HG02623 (cell line): ENCODE measurements around the gene CYLD.

Experiments
- ATAC-seq: cut with Tn5 transposase; IDR thresholded peaks from one replicate; pipeline ENCODE4 v1.9.1; 2021; ENCODE audit warnings: moderate library complexity; ENCODE audit not compliant: unreplicated experiment

The CYLD gene

GRCh38 chr16:50741781-50742575, at the start of gene CYLD:
TSS of gene CYLD (plus strand) at chr16:50742086. CDS start at chr16:50749699, 7,613 bp downstream.
- peak; percentile 88 for ATAC-seq

DNA sequence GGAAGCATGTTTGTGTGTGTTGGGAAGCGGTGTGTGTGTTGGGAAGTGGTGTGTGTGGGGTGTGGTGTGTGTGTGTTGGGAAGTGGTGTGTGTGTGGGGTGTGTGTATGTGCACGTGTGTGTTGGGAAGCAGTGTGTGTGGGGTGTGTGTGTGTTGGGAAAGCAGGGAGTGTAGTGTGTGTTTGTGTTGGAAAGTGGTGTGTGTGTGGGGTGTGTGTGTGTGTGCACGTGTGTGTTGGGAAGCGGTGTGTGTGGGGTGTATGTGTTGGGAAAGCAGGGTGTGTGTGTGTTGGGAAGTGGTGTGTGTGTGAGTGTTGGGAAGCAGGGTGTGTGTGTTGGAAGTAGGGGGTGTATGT, 49.3 kb upstream of the CYLD start:
- ATAC-seq: no peak

- ATAC-seq: no peak
These were observed 48.7 kb upstream of the CYLD start, which contains the start of gene NOD2 for GRCh38 chr16:50692999-50693781. TSS of gene NOD2 (plus strand) at chr16:50693606. CDS start at chr16:50699496, 5,890 bp downstream.

GRCh38 chr16:50694206-50694605, 47.7 kb upstream of the CYLD start:
- ATAC-seq: no peak

DNA sequence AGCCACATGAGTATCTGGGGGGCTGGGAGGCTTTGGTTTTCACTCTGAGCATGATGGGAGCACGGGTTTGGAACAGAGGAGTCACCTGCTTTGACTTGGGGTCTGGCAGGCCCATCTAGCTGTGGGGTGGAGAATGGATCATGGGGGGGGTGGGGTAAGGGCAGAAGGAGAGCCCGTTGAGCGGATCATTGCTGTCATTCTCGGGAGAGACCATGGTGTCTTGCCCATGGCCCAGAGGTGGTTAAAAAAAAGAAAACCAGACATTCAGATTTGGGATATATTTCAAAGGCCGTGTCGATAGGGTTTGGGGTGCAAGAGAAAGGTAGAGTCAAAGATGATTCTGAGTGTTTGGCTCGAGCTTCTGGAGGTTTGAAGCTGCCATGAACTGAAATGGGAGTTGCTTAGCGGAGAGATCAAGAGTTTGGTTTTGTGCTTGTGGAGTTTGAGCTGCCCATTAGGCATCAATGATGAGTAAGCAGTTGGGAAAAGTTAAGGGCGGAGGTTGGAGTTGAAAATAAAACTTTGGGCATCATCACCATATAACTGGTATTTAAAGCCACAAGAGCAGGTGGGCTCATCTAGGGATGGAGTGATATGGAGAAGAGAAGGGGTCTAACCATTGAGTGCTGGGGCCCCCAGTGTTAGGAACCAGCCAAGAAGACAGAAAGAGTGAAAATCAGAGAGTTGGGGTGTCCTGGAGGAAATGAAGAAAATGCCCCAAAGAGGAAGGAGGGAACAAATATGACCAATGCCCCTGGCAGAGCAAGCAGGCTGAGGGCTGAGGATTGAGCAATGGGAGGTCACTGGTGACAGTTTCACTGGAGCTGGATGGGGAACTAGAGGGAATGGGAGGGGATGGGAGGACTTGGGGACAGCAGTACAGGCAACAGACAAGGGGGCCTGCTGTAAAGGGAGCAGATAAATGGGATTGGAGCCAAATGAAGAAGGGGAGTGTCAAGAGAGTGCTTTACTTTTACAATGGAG, 46.6 kb upstream of the CYLD start:
- ATAC-seq: no peak

DNA sequence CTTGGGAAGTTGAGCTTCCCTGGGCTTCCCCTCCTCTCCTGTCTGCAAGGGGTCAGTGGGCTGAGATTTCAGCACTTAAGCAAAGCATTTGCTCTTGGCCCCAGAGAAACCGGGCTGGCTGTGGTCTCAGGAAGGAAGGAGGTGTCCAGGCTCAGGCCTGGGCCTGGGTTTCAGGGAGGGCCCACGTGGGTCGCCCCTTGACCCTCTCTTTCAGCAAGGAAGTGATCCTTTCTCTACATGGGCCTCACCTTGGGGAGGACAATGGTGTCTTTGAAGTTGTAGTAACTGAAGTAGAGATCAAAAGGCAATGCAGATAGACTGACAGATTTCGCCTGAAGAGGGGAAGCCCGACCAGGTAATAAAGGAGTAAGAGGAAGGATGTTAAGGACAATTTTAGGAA, 45.8 kb upstream of the CYLD start:
- ATAC-seq: no peak

DNA sequence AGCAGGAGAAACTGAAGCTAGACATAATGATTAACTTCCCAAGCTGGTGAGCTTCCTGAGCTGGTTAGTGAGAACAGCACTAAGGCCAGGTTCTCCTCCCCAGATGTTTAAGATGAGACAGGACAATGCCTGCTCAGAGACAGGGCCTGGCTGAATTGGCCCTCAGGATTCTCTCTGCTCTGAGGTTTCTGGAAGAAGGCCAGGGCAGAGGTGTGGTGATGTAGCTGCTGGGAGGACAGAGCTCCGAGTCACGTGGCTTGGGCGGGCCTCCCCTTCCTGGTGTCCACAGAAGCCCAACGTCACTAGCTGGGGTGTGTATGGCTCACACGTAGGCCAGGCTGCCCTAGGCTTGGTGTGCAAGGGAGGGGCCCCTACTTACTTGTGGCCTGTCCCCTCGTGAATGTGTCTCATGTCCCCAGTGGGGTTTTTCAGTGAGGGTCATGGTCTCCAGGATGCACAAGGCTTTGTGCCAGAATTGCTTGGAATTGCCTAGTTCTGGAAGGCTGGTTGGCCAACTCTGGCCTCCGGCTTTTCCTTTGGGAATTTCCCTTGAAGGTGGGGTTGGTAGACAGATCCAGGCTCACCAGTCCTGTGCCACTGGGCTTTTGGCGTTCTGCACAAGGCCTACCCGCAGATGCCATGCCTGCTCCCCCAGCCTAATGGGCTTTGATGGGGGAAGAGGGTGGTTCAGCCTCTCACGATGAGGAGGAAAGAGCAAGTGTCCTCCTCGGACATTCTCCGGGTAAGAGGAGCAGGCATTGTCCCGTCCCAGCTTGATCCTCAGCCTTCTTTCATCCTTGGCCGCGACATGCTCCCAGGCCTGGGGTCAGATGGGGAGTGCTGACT, 45.1 kb upstream of the CYLD start:
- peak; percentile 51 for ATAC-seq

GRCh38 chr16:50697421-50697715, 44.5 kb upstream of the CYLD start:
- no peak for ATAC-seq

DNA sequence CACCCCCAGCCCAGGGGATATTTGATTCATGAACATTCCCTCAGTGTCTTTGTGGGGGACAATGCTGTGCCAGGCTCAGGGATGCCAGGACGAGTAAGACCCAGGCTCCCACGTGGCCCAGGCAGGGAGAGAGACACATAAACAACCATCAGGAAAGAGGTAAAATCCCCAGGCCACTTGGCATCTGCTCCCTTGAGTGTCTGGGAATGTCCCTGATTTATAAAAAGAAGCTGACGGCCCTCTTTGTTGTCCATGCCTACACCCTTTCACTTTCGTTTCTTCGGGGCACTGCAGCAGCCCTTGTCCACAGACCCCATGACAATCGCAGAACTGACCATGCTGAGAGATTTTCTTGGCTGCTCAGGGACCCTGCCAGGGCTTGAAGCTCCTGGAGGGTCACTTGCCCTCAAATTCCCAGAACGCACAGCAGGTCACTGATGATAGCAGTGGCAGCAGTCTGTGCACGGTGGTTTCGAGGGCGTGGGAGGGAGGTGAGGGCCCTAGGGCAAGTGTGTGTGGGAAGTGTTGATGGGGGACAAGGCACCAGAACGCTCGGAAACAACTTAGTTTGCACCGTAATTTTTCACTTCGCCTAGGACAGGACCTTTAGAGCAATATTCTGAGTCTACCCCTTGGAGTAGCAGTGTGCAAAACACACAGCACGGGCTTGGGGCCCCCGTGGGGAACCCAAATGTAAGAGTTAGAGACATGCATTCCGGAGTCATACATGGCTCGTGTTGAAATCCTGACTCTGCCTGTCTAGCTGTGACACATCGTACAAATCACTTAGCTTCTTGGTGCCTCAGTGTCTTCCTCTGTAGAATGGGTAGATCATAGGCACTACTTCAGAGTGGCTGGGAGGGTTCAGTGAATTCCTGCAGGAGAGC, 43.8 kb upstream of the CYLD start:
- ATAC-seq: peak; percentile 42

DNA sequence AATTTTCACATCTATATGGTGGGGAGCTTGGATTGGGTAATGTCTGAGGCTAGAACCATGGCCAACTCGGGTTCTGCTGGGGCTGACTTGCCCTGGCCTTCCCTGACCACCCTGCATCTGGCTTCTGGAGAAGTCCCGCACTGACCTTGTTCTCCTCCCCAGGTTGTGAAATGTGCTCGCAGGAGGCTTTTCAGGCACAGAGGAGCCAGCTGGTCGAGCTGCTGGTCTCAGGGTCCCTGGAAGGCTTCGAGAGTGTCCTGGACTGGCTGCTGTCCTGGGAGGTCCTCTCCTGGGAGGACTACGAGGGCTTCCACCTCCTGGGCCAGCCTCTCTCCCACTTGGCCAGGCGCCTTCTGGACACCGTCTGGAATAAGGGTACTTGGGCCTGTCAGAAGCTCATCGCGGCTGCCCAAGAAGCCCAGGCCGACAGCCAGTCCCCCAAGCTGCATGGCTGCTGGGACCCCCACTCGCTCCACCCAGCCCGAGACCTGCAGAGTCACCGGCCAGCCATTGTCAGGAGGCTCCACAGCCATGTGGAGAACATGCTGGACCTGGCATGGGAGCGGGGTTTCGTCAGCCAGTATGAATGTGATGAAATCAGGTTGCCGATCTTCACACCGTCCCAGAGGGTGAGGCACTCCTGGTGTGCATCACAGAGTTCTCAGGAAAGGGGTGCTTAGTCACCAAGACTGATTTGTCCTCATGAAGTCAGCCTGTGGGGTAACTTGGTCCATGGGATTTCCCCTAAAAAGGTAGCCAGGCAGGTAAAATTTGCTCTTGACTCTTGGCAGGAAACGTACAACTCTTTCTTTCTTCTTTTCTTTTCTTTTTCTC, 42.3 kb upstream of the CYLD start:
- ATAC-seq: no peak

DNA sequence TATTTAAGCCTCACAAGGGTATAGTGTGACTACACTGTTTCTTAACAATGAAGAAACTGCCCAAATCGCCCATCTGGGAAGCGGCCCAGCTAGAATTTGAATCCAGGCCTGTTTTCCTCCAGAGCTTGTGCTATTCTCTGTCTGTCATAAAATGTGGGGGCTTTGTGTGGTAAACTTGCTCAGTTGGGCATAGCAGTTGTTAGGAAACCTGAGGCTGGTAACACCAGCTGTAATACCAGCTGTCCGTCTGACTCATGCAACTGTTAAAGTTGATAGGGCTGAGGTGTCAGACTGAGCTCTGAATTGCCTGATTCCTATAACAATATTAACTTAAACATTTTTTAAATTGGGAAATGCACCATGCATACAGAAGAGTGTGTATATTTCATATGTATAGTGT, 39.2 kb upstream of the CYLD start:
- ATAC-seq: no peak

DNA sequence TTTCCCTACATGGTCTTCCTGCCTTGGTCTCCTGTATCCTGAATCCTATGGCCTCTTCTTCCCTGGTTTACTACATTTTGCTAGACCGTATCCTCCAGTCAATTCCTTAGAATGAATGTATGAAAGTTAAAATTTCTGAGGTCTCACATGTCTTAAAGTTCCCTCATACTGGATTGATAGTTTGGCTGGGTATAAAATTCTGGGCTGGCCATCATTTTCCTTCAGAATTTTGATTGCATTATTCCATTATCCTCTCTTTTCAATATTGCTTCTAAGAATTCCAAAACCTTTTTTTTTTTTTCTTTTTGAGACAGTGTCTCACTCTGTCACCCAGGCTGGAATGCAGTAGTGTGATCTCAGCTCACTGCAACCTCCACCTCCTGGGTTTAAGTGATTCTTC, 37.6 kb upstream of the CYLD start:
- no peak for ATAC-seq

- ATAC-seq: no peak
These were observed 36.3 kb upstream of the CYLD start for GRCh38 chr16:50705436-50706110.

DNA sequence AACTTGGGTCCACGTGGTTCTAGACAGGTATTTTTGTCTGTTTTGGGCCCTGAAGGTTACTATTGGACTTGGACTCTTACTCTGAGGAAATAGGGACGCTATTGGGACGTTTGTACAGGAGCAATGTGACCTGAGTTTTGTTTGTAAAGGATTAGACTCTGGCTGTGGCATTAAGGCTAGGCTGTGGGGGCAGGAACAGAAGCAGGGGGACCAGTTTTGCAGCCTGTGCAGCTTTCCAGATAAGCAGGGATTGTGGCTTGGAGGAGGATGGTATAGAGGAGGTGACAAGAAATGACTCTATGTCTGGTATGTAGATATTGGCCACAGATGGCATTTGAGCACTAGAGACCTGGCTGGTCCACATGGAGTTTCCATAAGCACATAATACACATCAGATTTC, 35.6 kb upstream of the CYLD start:
- no peak for ATAC-seq

DNA sequence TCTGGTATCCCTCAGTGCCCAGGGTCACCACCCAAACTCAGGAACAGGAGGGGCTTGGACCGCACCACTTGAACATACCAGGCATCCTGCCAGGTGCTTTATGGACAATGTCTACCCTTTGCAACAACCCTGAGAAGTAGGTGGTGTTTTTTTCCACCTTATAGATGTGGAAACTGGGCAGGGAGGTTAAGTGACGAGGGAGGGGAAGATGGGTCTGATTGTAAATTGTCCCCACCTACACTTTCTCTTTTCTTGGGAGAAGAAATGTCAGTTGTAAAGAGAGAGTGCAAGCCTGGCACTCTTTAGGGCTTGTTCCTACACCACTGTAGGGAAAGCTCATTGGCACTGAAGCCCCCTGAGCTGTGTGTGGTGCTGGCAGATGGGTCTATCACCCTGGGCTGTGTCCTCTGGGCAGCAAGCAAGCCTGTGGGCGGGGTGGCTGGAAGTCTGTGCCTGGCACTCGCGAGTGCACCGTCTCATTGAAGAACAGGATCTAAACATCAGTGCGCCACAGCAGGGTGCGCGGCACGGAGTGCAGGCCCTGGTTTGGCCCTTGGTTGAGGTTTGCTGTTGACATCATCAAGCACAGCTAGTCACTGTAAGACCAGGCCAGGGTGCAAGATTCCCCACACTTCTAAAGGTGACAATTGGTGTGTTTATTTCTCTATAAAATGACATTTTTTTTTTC, 33.4 kb upstream of the CYLD start:
- ATAC-seq: no peak

GRCh38 chr16:50709061-50709684, 32.7 kb upstream of the CYLD start:
- ATAC-seq: peak; percentile 41

- ATAC-seq: no peak
These were observed 31.9 kb upstream of the CYLD start for GRCh38 chr16:50709980-50710379.
